ENCODE results near the gene SERPINB13. TPM values are rescaled to one million over a fixed set of nuclear protein-coding genes. Genes with fewer than 3 reads are reported as not detected.

SERPINB13 gene
- total RNA-seq, 5 donors from 2014 or later (not counting 1 experiment from before 2014, with no cell fraction given): not detected

- WGBS (ENCODE audit: insufficient coverage): no CpG with 5 or more reads among the region's 3 CpGs
- no peaks in the 10 kb centered on the region for H3K36me3 Mint-ChIP-seq
- CTCF ChIA-PET: no interaction called here
- DNase-seq (no peak), ATAC-seq (replicated peaks in 1 of 4) (no peak)
- no peaks in the 10 kb centered on the region for H3K9me3 Mint-ChIP-seq
- Histone ChIP-seq H3K27me3 (replicated peaks in 1 of 2; ENCODE audit: control insufficient read depth in 2 of 2, extremely low read depth in 1 of 2, insufficient read depth in 2 of 2, low read length in 1 of 2) (no peaks in the 10 kb centered on the region), H3K4me3 (ENCODE audit: control insufficient read depth in 1 of 2, extremely low read depth in 1 of 2, low read length in 1 of 2) (no peak overlapping the region), H3K27ac (ENCODE audit: low read length) (no peak overlapping the region), H3K36me3 (ENCODE audit: control insufficient read depth in 2 of 2, extremely low read depth in 1 of 2, insufficient read depth in 1 of 2, low read length in 1 of 2) (no peaks in the 10 kb centered on the region), H3K9me3 (no peaks in the 10 kb centered on the region), H3K4me1 (ENCODE audit: control insufficient read depth in 1 of 2, extremely low read depth in 1 of 2, insufficient read depth in 2 of 2, low read length in 2 of 2) (no peaks in the 10 kb centered on the region)
- H3K27me3 Mint-ChIP-seq: peaks cover 4 to 6% of the 10 kb centered on the region in 2 donors
- POLR2A ChIA-PET: no interaction called here
- no peak overlapping the region for H3K27ac Mint-ChIP-seq
- H3K4me1 Mint-ChIP-seq: no peaks in the 10 kb centered on the region
- no peak overlapping the region for H3K4me3 Mint-ChIP-seq
Observed at GRCh38 chr18:63591725-63592124, 4.6 kb downstream of the SERPINB13 start.

- ChIA-PET CTCF (no interaction called here), POLR2A (no interaction called here)
- H3K27me3 Mint-ChIP-seq: peaks cover 4 to 6% of the 10 kb centered on the region in 2 donors
- H3K4me1 ChIP-seq (ENCODE audit: control insufficient read depth in 1 of 2, extremely low read depth in 1 of 2, insufficient read depth in 2 of 2, low read length in 2 of 2): no peaks in the 10 kb centered on the region
- ATAC-seq (replicated peaks in 1 of 4) (no peak), DNase-seq (no peak)
- H3K4me3 Mint-ChIP-seq: no peak overlapping the region
- no peaks in the 10 kb centered on the region for H3K9me3 ChIP-seq
- H3K4me3 ChIP-seq (ENCODE audit: control insufficient read depth in 1 of 2, extremely low read depth in 1 of 2, low read length in 1 of 2): no peak overlapping the region
- no peak overlapping the region for H3K27ac Mint-ChIP-seq
- no peak overlapping the region for H3K27ac ChIP-seq (ENCODE audit: low read length)
- 33% methylated on average over 1 of the region's 1 CpG for WGBS (ENCODE audit: insufficient coverage)
- H3K36me3 ChIP-seq (ENCODE audit: control insufficient read depth in 2 of 2, extremely low read depth in 1 of 2, insufficient read depth in 1 of 2, low read length in 1 of 2): no peaks in the 10 kb centered on the region
- no peaks in the 10 kb centered on the region for H3K4me1 Mint-ChIP-seq
- H3K36me3 Mint-ChIP-seq: no peaks in the 10 kb centered on the region
- H3K27me3 ChIP-seq (replicated peaks in 1 of 2; ENCODE audit: control insufficient read depth in 2 of 2, extremely low read depth in 1 of 2, insufficient read depth in 2 of 2, low read length in 1 of 2): no peaks in the 10 kb centered on the region
- H3K9me3 Mint-ChIP-seq: no peaks in the 10 kb centered on the region
Observed at GRCh38 chr18:63592471-63592870, 5.3 kb downstream of the SERPINB13 start.

- H3K27ac Mint-ChIP-seq: no peak overlapping the region
- CTCF ChIA-PET: no interaction called here
- POLR2A ChIA-PET: no interaction called here
Observed at GRCh38 chr18:63596964-63597363, 9.8 kb downstream of the SERPINB13 start.

GRCh38 chr18:63603355-63603754, 16.2 kb downstream of the SERPINB13 start:
- ATAC-seq (replicated peaks in 1 of 4): no peak

More at GRCh38 chr18:63596964-63597363, 9.8 kb downstream of the SERPINB13 start:
- H3K4me3 ChIP-seq (ENCODE audit: control insufficient read depth in 1 of 2, extremely low read depth in 1 of 2, low read length in 1 of 2): no peak overlapping the region
- H3K4me1 ChIP-seq (ENCODE audit: control insufficient read depth in 1 of 2, extremely low read depth in 1 of 2, insufficient read depth in 2 of 2, low read length in 2 of 2): no peaks in the 10 kb centered on the region
- Mint-ChIP-seq H3K4me1 (no peaks in the 10 kb centered on the region), H3K4me3 (no peak overlapping the region), H3K27me3 (peaks cover 3% of the 10 kb centered on the region in 2 donors), H3K9me3 (no peaks in the 10 kb centered on the region), H3K36me3 (no peaks in the 10 kb centered on the region)
- H3K36me3 ChIP-seq (ENCODE audit: control insufficient read depth in 2 of 2, extremely low read depth in 1 of 2, insufficient read depth in 1 of 2, low read length in 1 of 2): no peaks in the 10 kb centered on the region
- DNase-seq (no peak), ATAC-seq (replicated peaks in 1 of 4) (no peak)
- no peak overlapping the region for H3K27ac ChIP-seq (ENCODE audit: low read length)
- no peaks in the 10 kb centered on the region for H3K9me3 ChIP-seq
- no peaks in the 10 kb centered on the region for H3K27me3 ChIP-seq (replicated peaks in 1 of 2; ENCODE audit: control insufficient read depth in 2 of 2, extremely low read depth in 1 of 2, insufficient read depth in 2 of 2, low read length in 1 of 2)
- 79% methylated on average over 13 of the region's 14 CpGs for WGBS (ENCODE audit: insufficient coverage)

GRCh38 chr18:63603772-63604171, 16.6 kb downstream of the SERPINB13 start:
- H3K9me3 ChIP-seq: no peaks in the 10 kb centered on the region
- H3K27me3 ChIP-seq (replicated peaks in 1 of 2; ENCODE audit: control insufficient read depth in 2 of 2, extremely low read depth in 1 of 2, insufficient read depth in 2 of 2, low read length in 1 of 2): no peaks in the 10 kb centered on the region
- DNase-seq (no peak), ATAC-seq (replicated peaks in 1 of 4) (no peak)
- CTCF ChIA-PET: no interaction called here
- no CpG with 5 or more reads among the region's 1 CpG for WGBS (ENCODE audit: insufficient coverage)
- H3K4me1 ChIP-seq (ENCODE audit: control insufficient read depth in 1 of 2, extremely low read depth in 1 of 2, insufficient read depth in 2 of 2, low read length in 2 of 2): no peaks in the 10 kb centered on the region
- Mint-ChIP-seq H3K36me3 (no peaks in the 10 kb centered on the region), H3K27me3 (peaks cover 0 to 14% of the 10 kb centered on the region in 2 donors), H3K4me1 (no peaks in the 10 kb centered on the region), H3K9me3 (no peaks in the 10 kb centered on the region), H3K4me3 (no peak overlapping the region), H3K27ac (no peak overlapping the region)
- POLR2A ChIA-PET: interaction anchor here in 1 of 2 donors (0.6 kb wide), 1 partner anchor 240 kb away, joined by 3 read pairs; no protein-coding TSS in a partner anchor
- H3K27ac ChIP-seq (ENCODE audit: low read length): no peak overlapping the region
- no peak overlapping the region for H3K4me3 ChIP-seq (ENCODE audit: control insufficient read depth in 1 of 2, extremely low read depth in 1 of 2, low read length in 1 of 2)
- H3K36me3 ChIP-seq (ENCODE audit: control insufficient read depth in 2 of 2, extremely low read depth in 1 of 2, insufficient read depth in 1 of 2, low read length in 1 of 2): no peaks in the 10 kb centered on the region

More at GRCh38 chr18:63603355-63603754, 16.2 kb downstream of the SERPINB13 start:
- CTCF ChIA-PET: no interaction called here
- H3K27me3 Mint-ChIP-seq: peaks cover 0 to 14% of the 10 kb centered on the region in 2 donors
- no peaks in the 10 kb centered on the region for H3K9me3 ChIP-seq
- DNase-seq: no peak
- no peaks in the 10 kb centered on the region for H3K4me1 Mint-ChIP-seq
- H3K36me3 Mint-ChIP-seq: no peaks in the 10 kb centered on the region
- no peaks in the 10 kb centered on the region for H3K4me1 ChIP-seq (ENCODE audit: control insufficient read depth in 1 of 2, extremely low read depth in 1 of 2, insufficient read depth in 2 of 2, low read length in 2 of 2)
- H3K27me3 ChIP-seq (replicated peaks in 1 of 2; ENCODE audit: control insufficient read depth in 2 of 2, extremely low read depth in 1 of 2, insufficient read depth in 2 of 2, low read length in 1 of 2): no peaks in the 10 kb centered on the region
- no peaks in the 10 kb centered on the region for H3K36me3 ChIP-seq (ENCODE audit: control insufficient read depth in 2 of 2, extremely low read depth in 1 of 2, insufficient read depth in 1 of 2, low read length in 1 of 2)
- no CpG with 5 or more reads among the region's 1 CpG for WGBS (ENCODE audit: insufficient coverage)
- H3K4me3 ChIP-seq (ENCODE audit: control insufficient read depth in 1 of 2, extremely low read depth in 1 of 2, low read length in 1 of 2): no peak overlapping the region
- POLR2A ChIA-PET: interaction anchor here in 1 of 2 donors (0.6 kb wide), 1 partner anchor 240 kb away, joined by 3 read pairs; no protein-coding TSS in a partner anchor
- no peak overlapping the region for H3K27ac Mint-ChIP-seq
- no peak overlapping the region for H3K4me3 Mint-ChIP-seq
- no peak overlapping the region for H3K27ac ChIP-seq (ENCODE audit: low read length)
- no peaks in the 10 kb centered on the region for H3K9me3 Mint-ChIP-seq

GRCh38 chr18:63604791-63605567, 17.8 kb downstream of the SERPINB13 start:
- Histone ChIP-seq H3K27me3 (replicated peaks in 1 of 2; ENCODE audit: control insufficient read depth in 2 of 2, extremely low read depth in 1 of 2, insufficient read depth in 2 of 2, low read length in 1 of 2) (no peaks in the 10 kb centered on the region), H3K36me3 (ENCODE audit: control insufficient read depth in 2 of 2, extremely low read depth in 1 of 2, insufficient read depth in 1 of 2, low read length in 1 of 2) (no peaks in the 10 kb centered on the region), H3K27ac (ENCODE audit: low read length) (no peak overlapping the region), H3K9me3 (no peaks in the 10 kb centered on the region), H3K4me1 (ENCODE audit: control insufficient read depth in 1 of 2, extremely low read depth in 1 of 2, insufficient read depth in 2 of 2, low read length in 2 of 2) (no peaks in the 10 kb centered on the region), H3K4me3 (ENCODE audit: control insufficient read depth in 1 of 2, extremely low read depth in 1 of 2, low read length in 1 of 2) (no peak overlapping the region)
- DNase-seq (no peak), ATAC-seq (replicated peaks in 1 of 4) (no peak)
- Mint-ChIP-seq H3K4me1 (no peaks in the 10 kb centered on the region), H3K4me3 (no peak overlapping the region), H3K27ac (no peak overlapping the region), H3K36me3 (no peaks in the 10 kb centered on the region), H3K27me3 (peaks cover 0 to 19% of the 10 kb centered on the region in 2 donors), H3K9me3 (no peaks in the 10 kb centered on the region)
- CTCF ChIA-PET: no interaction called here
- POLR2A ChIA-PET: no interaction called here
- WGBS (ENCODE audit: insufficient coverage): 80% methylated on average over 1 of the region's 4 CpGs

Measured in T-cell (primary cell).